ENCODE results near the gene LUM. TPM values are rescaled to one million over a fixed set of nuclear protein-coding genes. Genes with fewer than 3 reads are reported as not detected.

Gene LUM
- polyA plus RNA-seq, 1 of the 3 experiments (the other 2 are of a cell fraction): 30.6 TPM

DNA sequence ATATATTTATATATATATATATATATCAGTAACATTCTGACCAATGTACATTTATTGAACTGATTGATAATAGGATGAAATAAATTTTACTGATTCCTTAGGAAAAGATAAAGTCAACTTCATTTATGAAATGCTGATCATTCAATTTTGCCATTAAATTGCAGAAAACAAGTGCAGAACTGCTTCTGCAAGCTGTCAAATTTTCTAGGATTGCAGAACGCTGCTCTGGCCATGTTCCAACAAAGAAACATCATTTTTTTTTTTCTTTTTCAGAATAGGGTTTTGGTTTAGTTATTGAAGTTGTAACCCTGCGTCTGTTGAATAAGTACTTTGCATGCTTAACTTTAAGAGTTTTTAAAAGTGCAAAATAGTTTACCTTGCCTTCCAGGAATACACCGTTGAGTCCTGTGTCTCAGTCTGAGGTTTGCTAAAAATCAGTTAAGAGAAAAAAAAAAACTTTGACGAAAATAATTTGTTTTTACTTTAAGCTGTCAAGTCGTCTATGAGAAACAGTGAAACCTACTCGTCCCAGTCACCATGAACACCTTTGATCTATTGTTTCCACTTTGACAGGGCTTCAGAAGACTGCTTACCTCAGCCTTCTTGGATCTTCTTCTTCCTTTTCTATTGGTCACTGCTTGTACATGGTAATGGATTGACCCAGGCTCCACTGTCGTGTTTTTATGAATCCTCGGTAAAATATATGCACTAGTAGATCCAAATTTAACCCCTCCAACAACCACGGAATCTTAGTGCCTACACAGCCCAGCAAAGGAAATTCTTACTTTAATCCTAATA lies 53.7 kb downstream of the LUM start, which contains the start of gene KERA:
Gene KERA, minus strand, starts transcription at position 657 of the 798 bp plus-strand sequence. CDS start 1,743 bp downstream, outside the sequence.
- Histone ChIP-seq H3K27ac (ENCODE audit: low read depth in 2 of 2, low read length in 1 of 2) (no peak within 1 kb of the TSS), H3K36me3 (replicated peaks in 1 of 2; ENCODE audit: control insufficient read depth in 1 of 2, insufficient read depth in 2 of 2, low read length in 1 of 2) (no peaks in the 10 kb centered on the region), H3K27me3 (ENCODE audit: insufficient read depth) (no peaks in the 10 kb centered on the region), H4K20me1 (ENCODE audit: insufficient read depth) (no peaks in the 10 kb centered on the region), H3K9me2 (no peaks in the 10 kb centered on the region), H3K4me2 (no peak within 1 kb of the TSS), H3K79me2 (ENCODE audit: insufficient read depth) (no peaks in the 10 kb centered on the region), H3K9me3 (no peaks in the 10 kb centered on the region), H2AFZ (ENCODE audit: low read depth) (no peak within 1 kb of the TSS), H3F3A (replicated peaks; ENCODE audit: insufficient read depth) (no peaks in the 10 kb centered on the region), H3K4me3 (ENCODE audit: low read depth in 2 of 2, low read length in 1 of 2) (no peak within 1 kb of the TSS), H3K9ac (no peak within 1 kb of the TSS), H3K4me1 (ENCODE audit: control insufficient read depth in 1 of 2, insufficient read depth in 2 of 2, low read depth in 1 of 2, low read length in 1 of 2) (no peaks in the 10 kb centered on the region; a peak in 1 of 4 replicates)
- WGBS (ENCODE audit: low lambda C conversion rate): 64% methylated on average over 9 of the region's 9 CpGs
- POLR2A ChIA-PET: no interaction called here
- CTCF ChIA-PET: interaction anchor here (1.2 to 1.3 kb wide), 2 partner anchors 19 to 187 kb away, joined by 3 to 4 read pairs; no protein-coding TSS in a partner anchor
- DNase-seq: no peak
- TF ChIP-seq MEF2A (IDR thresholded peaks at IDR 0.05; ENCODE audit: borderline replicate concordance, low read depth) (no peak), TCF12 (IDR thresholded peaks at IDR 0.05) (no peak), GABPA (IDR thresholded peaks at IDR 0.05; ENCODE audit: low read depth) (no peak), CHD2 (IDR thresholded peaks at IDR 0.05; ENCODE audit: low read length, partially characterized antibody) (no peak), TEAD4 (IDR thresholded peaks at IDR 0.05; ENCODE audit: borderline replicate concordance, insufficient read depth) (no peak), RXRA (IDR thresholded peaks at IDR 0.05; ENCODE audit: borderline replicate concordance, low read depth) (no peak), NRF1 (IDR thresholded peaks at IDR 0.05; ENCODE audit: low read depth, low read length) (no peak), USF1 (IDR thresholded peaks at IDR 0.05; ENCODE audit: borderline replicate concordance, low read depth) (no peak), SIN3A (IDR thresholded peaks at IDR 0.05; ENCODE audit: borderline replicate concordance, low read depth, low read length) (no peak), FOSL2 (IDR thresholded peaks at IDR 0.05; ENCODE audit: borderline replicate concordance, low read depth) (no peak), EZH2phosphoT487 (IDR thresholded peaks at IDR 0.05; ENCODE audit: borderline replicate concordance, low read depth) (no peak), SMC3 (IDR thresholded peaks at IDR 0.05; ENCODE audit: low read depth, low read length) (no peak), GATA2 (CRISPR knock-in tag; IDR thresholded peaks at IDR 0.05) (no peak), ELF1 (IDR thresholded peaks at IDR 0.05) (no peak), MXI1 (IDR thresholded peaks at IDR 0.05; ENCODE audit: low read depth, low read length) (no peak), RFX5 (IDR thresholded peaks at IDR 0.05; ENCODE audit: low read length) (no peak), POLR2AphosphoS5 (IDR thresholded peaks at IDR 0.05; ENCODE audit: low read depth, low read length) (no peak)
- TF ChIP-seq, protein P1, sequence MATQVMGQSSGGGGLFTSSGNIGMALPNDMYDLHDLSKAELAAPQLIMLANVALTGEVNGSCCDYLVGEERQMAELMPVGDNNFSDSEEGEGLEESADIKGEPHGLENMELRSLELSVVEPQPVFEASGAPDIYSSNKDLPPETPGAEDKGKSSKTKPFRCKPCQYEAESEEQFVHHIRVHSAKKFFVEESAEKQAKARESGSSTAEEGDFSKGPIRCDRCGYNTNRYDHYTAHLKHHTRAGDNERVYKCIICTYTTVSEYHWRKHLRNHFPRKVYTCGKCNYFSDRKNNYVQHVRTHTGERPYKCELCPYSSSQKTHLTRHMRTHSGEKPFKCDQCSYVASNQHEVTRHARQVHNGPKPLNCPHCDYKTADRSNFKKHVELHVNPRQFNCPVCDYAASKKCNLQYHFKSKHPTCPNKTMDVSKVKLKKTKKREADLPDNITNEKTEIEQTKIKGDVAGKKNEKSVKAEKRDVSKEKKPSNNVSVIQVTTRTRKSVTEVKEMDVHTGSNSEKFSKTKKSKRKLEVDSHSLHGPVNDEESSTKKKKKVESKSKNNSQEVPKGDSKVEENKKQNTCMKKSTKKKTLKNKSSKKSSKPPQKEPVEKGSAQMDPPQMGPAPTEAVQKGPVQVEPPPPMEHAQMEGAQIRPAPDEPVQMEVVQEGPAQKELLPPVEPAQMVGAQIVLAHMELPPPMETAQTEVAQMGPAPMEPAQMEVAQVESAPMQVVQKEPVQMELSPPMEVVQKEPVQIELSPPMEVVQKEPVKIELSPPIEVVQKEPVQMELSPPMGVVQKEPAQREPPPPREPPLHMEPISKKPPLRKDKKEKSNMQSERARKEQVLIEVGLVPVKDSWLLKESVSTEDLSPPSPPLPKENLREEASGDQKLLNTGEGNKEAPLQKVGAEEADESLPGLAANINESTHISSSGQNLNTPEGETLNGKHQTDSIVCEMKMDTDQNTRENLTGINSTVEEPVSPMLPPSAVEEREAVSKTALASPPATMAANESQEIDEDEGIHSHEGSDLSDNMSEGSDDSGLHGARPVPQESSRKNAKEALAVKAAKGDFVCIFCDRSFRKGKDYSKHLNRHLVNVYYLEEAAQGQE (IDR thresholded peaks at IDR 0.05; ENCODE audit: low read depth, low read length): no peak
- TF ChIP-seq, protein P2, sequence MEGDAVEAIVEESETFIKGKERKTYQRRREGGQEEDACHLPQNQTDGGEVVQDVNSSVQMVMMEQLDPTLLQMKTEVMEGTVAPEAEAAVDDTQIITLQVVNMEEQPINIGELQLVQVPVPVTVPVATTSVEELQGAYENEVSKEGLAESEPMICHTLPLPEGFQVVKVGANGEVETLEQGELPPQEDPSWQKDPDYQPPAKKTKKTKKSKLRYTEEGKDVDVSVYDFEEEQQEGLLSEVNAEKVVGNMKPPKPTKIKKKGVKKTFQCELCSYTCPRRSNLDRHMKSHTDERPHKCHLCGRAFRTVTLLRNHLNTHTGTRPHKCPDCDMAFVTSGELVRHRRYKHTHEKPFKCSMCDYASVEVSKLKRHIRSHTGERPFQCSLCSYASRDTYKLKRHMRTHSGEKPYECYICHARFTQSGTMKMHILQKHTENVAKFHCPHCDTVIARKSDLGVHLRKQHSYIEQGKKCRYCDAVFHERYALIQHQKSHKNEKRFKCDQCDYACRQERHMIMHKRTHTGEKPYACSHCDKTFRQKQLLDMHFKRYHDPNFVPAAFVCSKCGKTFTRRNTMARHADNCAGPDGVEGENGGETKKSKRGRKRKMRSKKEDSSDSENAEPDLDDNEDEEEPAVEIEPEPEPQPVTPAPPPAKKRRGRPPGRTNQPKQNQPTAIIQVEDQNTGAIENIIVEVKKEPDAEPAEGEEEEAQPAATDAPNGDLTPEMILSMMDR (IDR thresholded peaks at IDR 0.05): no peak
- TF ChIP-seq, protein P3, sequence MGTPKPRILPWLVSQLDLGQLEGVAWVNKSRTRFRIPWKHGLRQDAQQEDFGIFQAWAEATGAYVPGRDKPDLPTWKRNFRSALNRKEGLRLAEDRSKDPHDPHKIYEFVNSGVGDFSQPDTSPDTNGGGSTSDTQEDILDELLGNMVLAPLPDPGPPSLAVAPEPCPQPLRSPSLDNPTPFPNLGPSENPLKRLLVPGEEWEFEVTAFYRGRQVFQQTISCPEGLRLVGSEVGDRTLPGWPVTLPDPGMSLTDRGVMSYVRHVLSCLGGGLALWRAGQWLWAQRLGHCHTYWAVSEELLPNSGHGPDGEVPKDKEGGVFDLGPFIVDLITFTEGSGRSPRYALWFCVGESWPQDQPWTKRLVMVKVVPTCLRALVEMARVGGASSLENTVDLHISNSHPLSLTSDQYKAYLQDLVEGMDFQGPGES (IDR thresholded peaks at IDR 0.05; ENCODE audit: low read depth, low read length): no peak
